K562 (cell line): Measurements from ENCODE around the gene STK11. TPM values are rescaled to one million over a fixed set of nuclear protein-coding genes. Genes with fewer than 3 reads are reported as not detected.

Source experiments
- ATF4 ChIP-seq: fragments of 450-650 bp; formaldehyde crosslinking; IDR thresholded peaks from 2 replicates; pipeline ENCODE4 v1.4.0; 2022; ENCODE audit warnings: mild to moderate bottlenecking, moderate library complexity
- CCAR2 ChIP-seq: fragments of 200-400 bp; formaldehyde crosslinking; IDR thresholded peaks from 2 replicates; pipeline ENCODE4 v1.6.1; 2017; ENCODE audit warnings: mild to moderate bottlenecking, low read depth, low read length
- CREB1 ChIP-seq, 2 experiments: sonication (generic) in 1 of 2; formaldehyde crosslinking in 1 of 2; IDR thresholded peaks; 2 replicates each; pipeline versions ENCODE4 v1.6.1 to v1.8.0; 2012 to 2022; ENCODE audit warnings: inconsistent platforms in 1 of 2, mild to moderate bottlenecking in 1 of 2, missing genetic modification reagents in 1 of 2, moderate library complexity in 1 of 2
- MNT ChIP-seq, 2 experiments: fragments of 450-650 bp; conservative IDR thresholded peaks; 2 replicates each; pipeline ENCODE4 v1.6.1; 2017; ENCODE audit warnings: mild to moderate bottlenecking in 2 of 2, moderate library complexity in 2 of 2
- POLR3G ChIP-seq: IDR thresholded peaks from 2 replicates; pipeline ENCODE4 v1.6.1; 2011; ENCODE audit not compliant: insufficient read length, insufficient replicate concordance; ENCODE audit errors: extremely low read depth
- RREB1 ChIP-seq: fragments of 250-450 bp; sonication (Bioruptor Pico); IDR thresholded peaks from 2 replicates; pipeline ENCODE4 v1.4.0; 2020
- SMAD1 ChIP-seq: fragments of 150-350 bp; IDR thresholded peaks from 2 replicates; pipeline ENCODE4 v1.6.1; 2014; ENCODE audit warnings: low read length, low read depth; ENCODE audit not compliant: partially characterized antibody
- TFE3 ChIP-seq: fragments of 450-650 bp; formaldehyde crosslinking; IDR thresholded peaks from 2 replicates; pipeline ENCODE4 v1.4.0; 2020; ENCODE audit warnings: mild to moderate bottlenecking, mixed read lengths
- U2AF2 ChIP-seq: fragments of 200-400 bp; formaldehyde crosslinking; optimal IDR thresholded peaks from 2 replicates; pipeline ENCODE3; 2017; ENCODE audit warnings: low read depth, mild to moderate bottlenecking, low read length
- ZBED1 ChIP-seq: IDR thresholded peaks from 2 replicates; pipeline ENCODE4 v1.6.1; 2014
- ZBTB2 ChIP-seq: fragments of 450-650 bp; IDR thresholded peaks from 2 replicates; pipeline ENCODE4 v1.6.1; 2016; ENCODE audit warnings: antibody characterized with exemption
- ZKSCAN1 ChIP-seq: fragments of 150-350 bp; IDR thresholded peaks from 2 replicates; pipeline ENCODE4 v1.6.1; 2016; ENCODE audit warnings: low read depth, low read length
- ZNF174 ChIP-seq: fragments of 250-450 bp; sonication (Bioruptor Pico); IDR thresholded peaks from 2 replicates; pipeline ENCODE4 v1.4.0; 2020; ENCODE audit warnings: mild to moderate bottlenecking
- ZNF561 ChIP-seq: fragments of 450-650 bp; formaldehyde crosslinking; conservative IDR thresholded peaks from 2 replicates; pipeline ENCODE4 v1.4.0; 2020; ENCODE audit warnings: mild to moderate bottlenecking, moderate library complexity
- polyA plus RNA-seq, 8 experiments: library from polyadenylated mRNA; depleted of rRNA in 4 of 8; stranded (reverse) in 5 of 8; unstranded in 3 of 8; fragments of >200 nt; fragmentation: Nextera tagmentation in 2 of 8; fragmentation: Illumina TruSeq in 1 of 8; extraction: Ambion mirVana in 2 of 8; extraction: Trizol in 1 of 8; gene quantifications; 2 replicates each; pipeline versions ENCODE4 v1.2.1 to v1.2.3, GENCODE V29; 2011 to 2014; ENCODE audit warnings: inconsistent platforms in 1 of 8, missing spikeins in 1 of 8
- total RNA-seq, 7 experiments: library from RNA; depleted of rRNA in 6 of 7; stranded (reverse); fragments of >200 nt in 6 of 7; fragmentation: Illumina TruSeq in 2 of 7; extraction: Trizol in 2 of 7; gene quantifications; 2 replicates each; pipeline versions ENCODE4 v1.2.1 to v1.2.3, GENCODE V29; 2011 to 2021; ENCODE audit warnings: low replicate concordance in 1 of 7

The STK11 gene
- total and polyA plus RNA-seq, 9 of the 15 experiments (the other 6 are each of a cell fraction or from before 2014, with no cell fraction given): 0.15 to 96.5 (median 31.7) TPM

- TF ChIP-seq TFE3 (CRISPR knock-in tag) (no peak), ZBTB2 (peak; percentile 69; the same call in 1 of the 2 replicates), CCAR2 (no peak), ZNF561 (CRISPR knock-in tag) (no peak), ZNF174 (CRISPR knock-in tag) (no peak), MNT (conservative IDR thresholded peaks at IDR 0.05) (peak; percentile 88 to 92), ZKSCAN1 (no peak), U2AF2 (no peak), SMAD1 (peak; percentile 11), ATF4 (peak; percentile 14; the same call in 1 of the 2 replicates), RREB1 (CRISPR knock-in tag) (peak; percentile 72), CREB1 (IDR thresholded peaks at IDR 0.05) (no peak), CREB1 (CRISPR knock-in tag; IDR thresholded peaks at IDR 0.05) (no peak), POLR3G (no peak), ZBED1 (no peak)
Observed at GRCh38 chr19:1269478-1270212, 64.1 kb downstream of the STK11 start (continued).
